PC-9 (cell line): ENCODE results near the gene KY.

Experiments used
- EZH2 ChIP-seq: fragments of 200-600 bp; sonication (generic); IDR thresholded peaks from 2 replicates; pipeline ENCODE4 v1.8.0; 2017; ENCODE audit warnings: antibody characterized with exemption, low read depth
- TF ChIP-seq, protein P1 (sequence below): fragments of 200-600 bp; sonication (generic); conservative IDR thresholded peaks from 2 replicates; pipeline ENCODE4 v1.6.1; 2017; ENCODE audit warnings: mixed run types, antibody characterized with exemption, mild to moderate bottlenecking, moderate library complexity

GRCh38 chr3:134564991-134565390 is 85.8 kb downstream of the KY start:
- TF ChIP-seq, protein P1, sequence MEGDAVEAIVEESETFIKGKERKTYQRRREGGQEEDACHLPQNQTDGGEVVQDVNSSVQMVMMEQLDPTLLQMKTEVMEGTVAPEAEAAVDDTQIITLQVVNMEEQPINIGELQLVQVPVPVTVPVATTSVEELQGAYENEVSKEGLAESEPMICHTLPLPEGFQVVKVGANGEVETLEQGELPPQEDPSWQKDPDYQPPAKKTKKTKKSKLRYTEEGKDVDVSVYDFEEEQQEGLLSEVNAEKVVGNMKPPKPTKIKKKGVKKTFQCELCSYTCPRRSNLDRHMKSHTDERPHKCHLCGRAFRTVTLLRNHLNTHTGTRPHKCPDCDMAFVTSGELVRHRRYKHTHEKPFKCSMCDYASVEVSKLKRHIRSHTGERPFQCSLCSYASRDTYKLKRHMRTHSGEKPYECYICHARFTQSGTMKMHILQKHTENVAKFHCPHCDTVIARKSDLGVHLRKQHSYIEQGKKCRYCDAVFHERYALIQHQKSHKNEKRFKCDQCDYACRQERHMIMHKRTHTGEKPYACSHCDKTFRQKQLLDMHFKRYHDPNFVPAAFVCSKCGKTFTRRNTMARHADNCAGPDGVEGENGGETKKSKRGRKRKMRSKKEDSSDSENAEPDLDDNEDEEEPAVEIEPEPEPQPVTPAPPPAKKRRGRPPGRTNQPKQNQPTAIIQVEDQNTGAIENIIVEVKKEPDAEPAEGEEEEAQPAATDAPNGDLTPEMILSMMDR: no peak
- no peak for TF ChIP-seq EZH2
